HCT116 (cell line): ENCODE data around the gene GRIN2C. TPM values are rescaled to one million over a fixed set of nuclear protein-coding genes. Genes with fewer than 3 reads are reported as not detected.

Experiments used
- ATAC-seq: fragments of 200-7000 bp; cut with Tn5 transposase; 2 replicates; pipeline ENCODE4 v1.9.1; 2020; ENCODE audit warnings: mild to moderate bottlenecking, moderate library complexity
- BruUV-seq: library from RNA; stranded (reverse); fragments of 400-500 nt; replicated peaks from 2 replicates; lab custom pipeline; 2021; lab: Mats Ljungman, UMichigan
- CTCF ChIA-PET: fragments of 300-600 bp; sonication (Branson Sonifier 250); formaldehyde crosslinking; loops from one replicate; lab custom pipeline; 2021; ENCODE audit warnings: antibody characterized with exemption; lab: Charles Lee
- POLR2A ChIA-PET: fragments of 300-600, 350-600 bp; sonication (Branson Sonifier 250); formaldehyde crosslinking; loops from one replicate; lab custom pipeline; 2021; ENCODE audit warnings: antibody characterized with exemption; lab: Charles Lee
- RAD21 ChIA-PET, 2 experiments: fragments of 300-600 bp; sonication (Branson Sonifier 250); formaldehyde crosslinking; loops; one replicate each; lab custom pipeline; 2023; ENCODE audit warnings: low total read pairs in 2 of 2; ENCODE audit not compliant: uncharacterized antibody in 2 of 2, unreplicated experiment in 2 of 2, low non-redundant PET in 1 of 2; lab: Charles Lee
- DNase-seq: peaks from one replicate; pipeline ENCODE4 v3.0.0-alpha.2; 2010; ENCODE audit warnings: low read depth, low spot score
- H2AFZ ChIP-seq: fragments of 200-600 bp; shearing (Covaris generic), sonication (generic); 2 replicates; pipeline ENCODE4 v1.6.1; 2017; ENCODE audit warnings: low read depth, mixed run types, mixed read lengths, antibody characterized with exemption, low read length; ENCODE audit not compliant: poor library complexity, severe bottlenecking
- H3K27ac ChIP-seq: 2 replicates; pipeline ENCODE4 v1.5.1; 2012; ENCODE audit warnings: low read depth, low read length
- H3K27me3 ChIP-seq: fragments of 200-600 bp; sonication (generic); 2 replicates; pipeline ENCODE4 v1.6.1; 2016; ENCODE audit warnings: mixed run types, low read length, mixed read lengths; ENCODE audit not compliant: insufficient read depth
- H3K36me3 ChIP-seq, 2 experiments: fragments of 200-500 bp in 1 of 2; fragments of 200-600 bp in 1 of 2; sonication (Bioruptor generic) in 1 of 2; sonication (generic) in 1 of 2; 2 replicates each; pipeline versions ENCODE4 v1.5.1 to v1.6.1; 2014 to 2016; ENCODE audit warnings: low read length in 2 of 2, inconsistent platforms in 1 of 2, mixed read lengths in 1 of 2, mixed run types in 1 of 2; ENCODE audit not compliant: insufficient read depth in 2 of 2, control insufficient read depth in 1 of 2
- H3K4me1 ChIP-seq, 2 experiments: fragments of 200-600 bp in 1 of 2; sonication (generic) in 1 of 2; 2 replicates each; pipeline versions ENCODE4 v1.5.1 to v1.6.1; 2012 to 2017; ENCODE audit warnings: low read length in 2 of 2, inconsistent platforms in 1 of 2, mild to moderate bottlenecking in 1 of 2, mixed read lengths in 1 of 2, mixed run types in 1 of 2, moderate library complexity in 1 of 2; ENCODE audit not compliant: insufficient read depth in 2 of 2, control insufficient read depth in 1 of 2
- H3K4me2 ChIP-seq: fragments of 200-600 bp; sonication (generic); 2 replicates; pipeline ENCODE4 v1.6.1; 2017; ENCODE audit warnings: mixed run types, low read length, mixed read lengths
- H3K4me3 ChIP-seq, 2 experiments: fragments of 200-600 bp in 1 of 2; sonication (generic) in 1 of 2; replicated peaks in 1 of 2; 2 replicates each; pipeline ENCODE4 v1.5.1; 2011 to 2016; ENCODE audit warnings: low read length in 2 of 2, control low read depth in 1 of 2, low read depth in 1 of 2, mild to moderate bottlenecking in 1 of 2, mixed read lengths in 1 of 2, mixed run types in 1 of 2
- H3K79me2 ChIP-seq: fragments of 200-600 bp; sonication (generic); 2 replicates; pipeline ENCODE4 v1.6.1; 2017; ENCODE audit warnings: mild to moderate bottlenecking, mixed run types, low read length, moderate library complexity, mixed read lengths; ENCODE audit not compliant: insufficient read depth
- H3K9ac ChIP-seq: fragments of 200-600 bp; sonication (generic); 2 replicates; pipeline ENCODE4 v1.6.1; 2016; ENCODE audit warnings: low read length, mixed read lengths
- H3K9me2 ChIP-seq: fragments of 200-600 bp; sonication (generic), shearing (Covaris generic); 2 replicates; pipeline ENCODE4 v1.6.1; 2017; ENCODE audit warnings: mixed run types, mild to moderate bottlenecking, moderate library complexity; ENCODE audit not compliant: insufficient read depth
- H3K9me3 ChIP-seq, 2 experiments: fragments of 200-500 bp in 1 of 2; fragments of 200-600 bp in 1 of 2; sonication (Bioruptor generic) in 1 of 2; sonication (generic) in 1 of 2; 2 replicates each; pipeline ENCODE4 v1.6.1; 2014 to 2017; ENCODE audit warnings: low read length in 2 of 2, mixed read lengths in 2 of 2, inconsistent platforms in 1 of 2, low read depth in 1 of 2, mild to moderate bottlenecking in 1 of 2, mixed run types in 1 of 2, moderate library complexity in 1 of 2; ENCODE audit not compliant: control insufficient read depth in 1 of 2, insufficient read depth in 1 of 2
- H4K20me1 ChIP-seq: fragments of 200-600 bp; sonication (generic), shearing (Covaris generic); 2 replicates; pipeline ENCODE4 v1.6.1; 2017; ENCODE audit warnings: mixed run types, mild to moderate bottlenecking, moderate library complexity; ENCODE audit not compliant: insufficient read depth
- EZH2 ChIP-seq: fragments of 200-600 bp; sonication (generic); IDR thresholded peaks from 2 replicates; pipeline ENCODE4 v1.6.1; 2017; ENCODE audit warnings: antibody characterized with exemption, mixed run types
- POLR2AphosphoS5 ChIP-seq: IDR thresholded peaks from 2 replicates; pipeline ENCODE4 v1.6.1; 2011; ENCODE audit warnings: mild to moderate bottlenecking, low read depth, low read length, moderate library complexity
- RAD21 ChIP-seq: IDR thresholded peaks from 2 replicates; pipeline ENCODE4 v1.6.1; 2012; ENCODE audit warnings: low read depth, mild to moderate bottlenecking
- ZFX ChIP-seq: fragments of 450-650 bp; IDR thresholded peaks from 2 replicates; pipeline ENCODE4 v1.6.1; 2017
- intact Hi-C: fragments of 100-400 bp; cut with micrococcal nuclease; formaldehyde crosslinking; loops from 2 replicates; pipeline ENCODE4 v1.10.0; 2022
- total RNA-seq: library from RNA; stranded (reverse); gene quantifications from one replicate; pipeline ENCODE4 v1.2.1, GENCODE V29; 2021; ENCODE audit not compliant: unreplicated experiment
- TF ChIP-seq, protein P1 (sequence below): IDR thresholded peaks from 2 replicates; pipeline ENCODE4 v1.6.1; 2012
- TF ChIP-seq, protein P2 (sequence below): IDR thresholded peaks from 2 replicates; pipeline ENCODE4 v1.6.1; 2011; ENCODE audit warnings: mild to moderate bottlenecking, low read length, moderate library complexity; ENCODE audit not compliant: insufficient replicate concordance; ENCODE audit errors: extremely low read depth
- TF ChIP-seq, protein P3 (sequence below), 3 experiments: fragments of 200-600 bp in 1 of 3; sonication (generic) in 1 of 3; IDR thresholded peaks in 2 of 3; conservative IDR thresholded peaks in 1 of 3; 2 replicates each; pipeline ENCODE4 v1.5.1; 2012 to 2017; ENCODE audit warnings: low read depth in 2 of 3, low read length in 2 of 3, antibody characterized with exemption in 1 of 3, borderline replicate concordance in 1 of 3, control low read depth in 1 of 3, mild to moderate bottlenecking in 1 of 3, mixed read lengths in 1 of 3, mixed run types in 1 of 3, moderate library complexity in 1 of 3; ENCODE audit not compliant: insufficient read depth in 1 of 3

The GRIN2C gene
- total RNA-seq, 1 experiment from 2014 or later = 2.2 TPM

DNA sequence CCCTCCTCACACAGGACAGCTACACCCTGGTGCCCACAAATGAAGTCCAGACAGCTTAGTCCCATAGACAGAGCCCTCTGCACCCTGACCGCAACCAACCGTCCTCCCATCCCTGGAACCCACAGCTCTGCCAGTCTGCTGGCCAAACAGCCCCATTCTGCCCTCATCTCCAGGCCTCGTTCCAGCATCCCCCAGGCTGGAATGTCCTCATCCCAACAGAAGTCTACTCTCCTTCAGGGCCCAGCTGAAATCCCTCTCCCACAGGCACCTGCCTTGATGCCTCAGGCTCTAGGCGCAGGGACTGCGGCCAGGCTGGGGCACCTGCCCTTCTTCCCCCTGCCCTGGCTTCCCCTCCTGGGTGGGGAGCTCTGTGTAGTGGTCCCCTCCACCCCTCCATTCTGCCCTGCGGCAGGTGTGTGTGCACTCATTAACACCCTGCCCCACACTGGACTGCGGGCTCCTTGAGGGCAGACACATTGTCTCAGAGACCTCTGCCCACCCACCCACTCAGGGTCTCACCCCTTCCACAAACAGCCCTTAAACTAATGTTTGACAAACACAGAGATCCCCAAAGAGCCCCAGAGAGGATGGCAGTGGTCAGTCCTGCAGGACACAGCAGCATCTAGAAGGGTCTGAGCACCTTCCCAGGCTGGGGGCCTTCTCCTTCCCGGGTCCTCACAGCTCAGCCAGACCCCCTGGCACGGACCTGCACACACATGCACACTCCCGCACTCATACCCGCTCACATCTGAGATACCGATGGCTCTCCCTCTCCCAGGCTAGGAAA, 820 bp downstream of the GRIN2C start:
- no peak overlapping the region for H3K27ac ChIP-seq
- H3K9me2 ChIP-seq = no peaks in the 10 kb centered on the region
- ChIA-PET POLR2A (interaction anchor here (2.3 kb wide), 1 partner anchor 14 kb away, joined by 12 read pairs; the partner anchor contains the start of gene FDXR), RAD21 (no interaction called here), CTCF (interaction anchor here (1.3 to 3.0 kb wide), 4 partner anchors 12 to 114 kb away, joined by 3 to 17 read pairs (median 6); partner anchors contain the start of gene FDXR)
- H3K79me2 ChIP-seq = no peaks in the 10 kb centered on the region
- no peak overlapping the region for H2AFZ ChIP-seq
- no peaks in the 10 kb centered on the region for H3K9me3 ChIP-seq
- BruUV-seq = no TSS peak
- no peak overlapping the region for H3K4me3 ChIP-seq
- no peak for DNase-seq
- H3K9ac ChIP-seq = no peak overlapping the region
- H3K36me3 ChIP-seq = peaks cover 3 to 10% of the 10 kb centered on the region in 2 experiments; a peak in 3 of 4 replicates
- no peaks in the 10 kb centered on the region for H4K20me1 ChIP-seq
- TF ChIP-seq POLR2AphosphoS5 = no peak
- TF ChIP-seq RAD21 = no peak
- TF ChIP-seq, protein P1, sequence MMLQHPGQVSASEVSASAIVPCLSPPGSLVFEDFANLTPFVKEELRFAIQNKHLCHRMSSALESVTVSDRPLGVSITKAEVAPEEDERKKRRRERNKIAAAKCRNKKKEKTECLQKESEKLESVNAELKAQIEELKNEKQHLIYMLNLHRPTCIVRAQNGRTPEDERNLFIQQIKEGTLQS = no peak
- no peak for TF ChIP-seq EZH2
- TF ChIP-seq ZFX = no peak
- TF ChIP-seq, protein P2, sequence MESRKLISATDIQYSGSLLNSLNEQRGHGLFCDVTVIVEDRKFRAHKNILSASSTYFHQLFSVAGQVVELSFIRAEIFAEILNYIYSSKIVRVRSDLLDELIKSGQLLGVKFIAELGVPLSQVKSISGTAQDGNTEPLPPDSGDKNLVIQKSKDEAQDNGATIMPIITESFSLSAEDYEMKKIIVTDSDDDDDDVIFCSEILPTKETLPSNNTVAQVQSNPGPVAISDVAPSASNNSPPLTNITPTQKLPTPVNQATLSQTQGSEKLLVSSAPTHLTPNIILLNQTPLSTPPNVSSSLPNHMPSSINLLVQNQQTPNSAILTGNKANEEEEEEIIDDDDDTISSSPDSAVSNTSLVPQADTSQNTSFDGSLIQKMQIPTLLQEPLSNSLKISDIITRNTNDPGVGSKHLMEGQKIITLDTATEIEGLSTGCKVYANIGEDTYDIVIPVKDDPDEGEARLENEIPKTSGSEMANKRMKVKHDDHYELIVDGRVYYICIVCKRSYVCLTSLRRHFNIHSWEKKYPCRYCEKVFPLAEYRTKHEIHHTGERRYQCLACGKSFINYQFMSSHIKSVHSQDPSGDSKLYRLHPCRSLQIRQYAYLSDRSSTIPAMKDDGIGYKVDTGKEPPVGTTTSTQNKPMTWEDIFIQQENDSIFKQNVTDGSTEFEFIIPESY = no peak
- TF ChIP-seq, protein P3, sequence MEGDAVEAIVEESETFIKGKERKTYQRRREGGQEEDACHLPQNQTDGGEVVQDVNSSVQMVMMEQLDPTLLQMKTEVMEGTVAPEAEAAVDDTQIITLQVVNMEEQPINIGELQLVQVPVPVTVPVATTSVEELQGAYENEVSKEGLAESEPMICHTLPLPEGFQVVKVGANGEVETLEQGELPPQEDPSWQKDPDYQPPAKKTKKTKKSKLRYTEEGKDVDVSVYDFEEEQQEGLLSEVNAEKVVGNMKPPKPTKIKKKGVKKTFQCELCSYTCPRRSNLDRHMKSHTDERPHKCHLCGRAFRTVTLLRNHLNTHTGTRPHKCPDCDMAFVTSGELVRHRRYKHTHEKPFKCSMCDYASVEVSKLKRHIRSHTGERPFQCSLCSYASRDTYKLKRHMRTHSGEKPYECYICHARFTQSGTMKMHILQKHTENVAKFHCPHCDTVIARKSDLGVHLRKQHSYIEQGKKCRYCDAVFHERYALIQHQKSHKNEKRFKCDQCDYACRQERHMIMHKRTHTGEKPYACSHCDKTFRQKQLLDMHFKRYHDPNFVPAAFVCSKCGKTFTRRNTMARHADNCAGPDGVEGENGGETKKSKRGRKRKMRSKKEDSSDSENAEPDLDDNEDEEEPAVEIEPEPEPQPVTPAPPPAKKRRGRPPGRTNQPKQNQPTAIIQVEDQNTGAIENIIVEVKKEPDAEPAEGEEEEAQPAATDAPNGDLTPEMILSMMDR (IDR thresholded peaks at IDR 0.05 in 2 of 3, conservative IDR thresholded peaks at IDR 0.05 in 1 of 3; ENCODE audit: borderline replicate concordance in 1 of 3, insufficient read depth in 1 of 3, low read depth in 2 of 3, low read length in 2 of 3) = no peak
- no peaks in the 10 kb centered on the region; the same call in 1 of the 2 replicates for H3K27me3 ChIP-seq
- H3K4me1 ChIP-seq = peaks cover 0 to 12% of the 10 kb centered on the region in 2 experiments; a peak in 1 of 4 replicates
- intact Hi-C loops = no loop called here
- H3K4me2 ChIP-seq = no peak overlapping the region
- ATAC-seq = no peak
